Erythroblast (primary cell): ENCODE measurements around the gene MAD1L1.

Experiments used
- GATA1 ChIP-seq: IDR thresholded peaks from 2 replicates; pipeline ENCODE4 v1.6.1; 2011; ENCODE audit warnings: low read depth, mild to moderate bottlenecking, control low read depth, low read length, moderate library complexity
- POLR2A ChIP-seq: IDR thresholded peaks from 2 replicates; pipeline ENCODE4 v1.6.1; 2011; ENCODE audit warnings: mild to moderate bottlenecking, low read length

- no peak for TF ChIP-seq POLR2A
- TF ChIP-seq GATA1: no peak
Measured at GRCh38 chr7:2022737-2023250, 210.0 kb downstream of the MAD1L1 start.
